ENCODE measurements around the gene HCN3. TPM values are rescaled to one million over a fixed set of nuclear protein-coding genes. Genes with fewer than 3 reads are reported as not detected.
A peak's percentile ranks its signal among the peaks of the same experiment; 100 is the strongest.

Gene HCN3
- polyA plus RNA-seq, 1 of the 3 experiments (the other 2 are of a cell fraction): 9.7 TPM

- H2AFZ ChIP-seq (ENCODE audit: low read depth): peak overlapping the region; percentile 36; the same call in 1 of the 2 replicates
- H3K36me3 ChIP-seq (replicated peaks in 1 of 2; ENCODE audit: control insufficient read depth in 1 of 2, insufficient read depth in 2 of 2, low read length in 1 of 2): peaks cover 3 to 14% of the 10 kb centered on the region in 2 experiments
- no peaks in the 10 kb centered on the region for H3K27me3 ChIP-seq (ENCODE audit: insufficient read depth)
- H3K4me2 ChIP-seq: peak overlapping the region; percentile 85
- peaks cover 0 to 10% of the 10 kb centered on the region in 2 experiments; a peak in 1 of 4 replicates for H3K4me1 ChIP-seq (ENCODE audit: control insufficient read depth in 1 of 2, insufficient read depth in 2 of 2, low read depth in 1 of 2, low read length in 1 of 2)
- no peaks in the 10 kb centered on the region for H3K9me3 ChIP-seq
- ChIA-PET POLR2A (interaction anchor here (1.7 kb wide), 1 partner anchor 11 kb away, joined by 7 read pairs; the partner anchor contains the start of gene RUSC1), CTCF (interaction anchor here (0.8 to 3.4 kb wide), 4 partner anchors 12 to 59 kb away, joined by 3 to 19 read pairs (median 6); partner anchors contain the start of gene CLK2)
- peak overlapping the region; percentile 77 to 92 for H3K27ac ChIP-seq (ENCODE audit: low read depth in 2 of 2, low read length in 1 of 2)
- 7% methylated on average over 6 of the region's 11 CpGs for WGBS (ENCODE audit: low lambda C conversion rate)
- TF ChIP-seq NFIC (IDR thresholded peaks at IDR 0.05; ENCODE audit: borderline replicate concordance) (0 out of 2 replicates have a peak, but pooled peaks have one; percentile 14), RXRA (IDR thresholded peaks at IDR 0.05; ENCODE audit: borderline replicate concordance, low read depth) (no peak), TCF12 (IDR thresholded peaks at IDR 0.05) (no peak), USF2 (IDR thresholded peaks at IDR 0.05; ENCODE audit: borderline replicate concordance, low read depth, low read length) (no peak), YY1 (IDR thresholded peaks at IDR 0.05; ENCODE audit: low read depth) (peak; percentile 67; the same call in 1 of the 2 replicates)
- H3F3A ChIP-seq (replicated peaks; ENCODE audit: insufficient read depth): peaks cover 12% of the 10 kb centered on the region
- H3K4me3 ChIP-seq (ENCODE audit: low read depth in 2 of 2, low read length in 1 of 2): peak overlapping the region; percentile 74 to 76
- H4K20me1 ChIP-seq (ENCODE audit: insufficient read depth): no peaks in the 10 kb centered on the region
- DNase-seq: peak; percentile 48
- no peaks in the 10 kb centered on the region for H3K9me2 ChIP-seq
- peaks cover 30% of the 10 kb centered on the region for H3K79me2 ChIP-seq (ENCODE audit: insufficient read depth)
- peak overlapping the region; percentile 84 for H3K9ac ChIP-seq
Observed at GRCh38 chr1:155309423-155310021, 32.3 kb downstream of the HCN3 start.

- TF ChIP-seq RCOR1 (IDR thresholded peaks at IDR 0.05; ENCODE audit: low read length): no peak
- TF ChIP-seq NRF1 (IDR thresholded peaks at IDR 0.05; ENCODE audit: low read depth, low read length): no peak
- no peak for TF ChIP-seq RXRA (IDR thresholded peaks at IDR 0.05; ENCODE audit: borderline replicate concordance, low read depth)
- no peak for TF ChIP-seq USF1 (IDR thresholded peaks at IDR 0.05; ENCODE audit: borderline replicate concordance, low read depth)
- TF ChIP-seq IRF3 (IDR thresholded peaks at IDR 0.05; ENCODE audit: low read depth, low read length): no peak
- no peak for TF ChIP-seq TAF1 (IDR thresholded peaks at IDR 0.05; ENCODE audit: borderline replicate concordance, low read depth, low read length)
- TF ChIP-seq GABPA (IDR thresholded peaks at IDR 0.05; ENCODE audit: low read depth): no peak
- no peak for TF ChIP-seq REST (IDR thresholded peaks at IDR 0.05; ENCODE audit: low read depth, low read length)
- peaks cover 0 to 10% of the 10 kb centered on the region in 2 experiments; a peak in 1 of 4 replicates for H3K4me1 ChIP-seq (ENCODE audit: control insufficient read depth in 1 of 2, insufficient read depth in 2 of 2, low read depth in 1 of 2, low read length in 1 of 2)
- peaks cover 7 to 19% of the 10 kb centered on the region in 2 experiments for H3K36me3 ChIP-seq (replicated peaks in 1 of 2; ENCODE audit: control insufficient read depth in 1 of 2, insufficient read depth in 2 of 2, low read length in 1 of 2)
- ChIA-PET POLR2A (no interaction called here), CTCF (interaction anchor here (0.9 to 3.4 kb wide), 4 partner anchors 9 to 191 kb away, joined by 3 to 19 read pairs (median 4); no protein-coding TSS in a partner anchor)
- no peak overlapping the region for H3K9ac ChIP-seq
- H3K9me2 ChIP-seq: no peaks in the 10 kb centered on the region
- H4K20me1 ChIP-seq (ENCODE audit: insufficient read depth): no peaks in the 10 kb centered on the region
- H3K4me2 ChIP-seq: no peak overlapping the region
- H3K79me2 ChIP-seq (ENCODE audit: insufficient read depth): peaks cover 30% of the 10 kb centered on the region
- H2AFZ ChIP-seq (ENCODE audit: low read depth): no peak overlapping the region
- peaks cover 16% of the 10 kb centered on the region for H3F3A ChIP-seq (replicated peaks; ENCODE audit: insufficient read depth)
- H3K9me3 ChIP-seq: no peaks in the 10 kb centered on the region
- DNase-seq: no peak
- no peaks in the 10 kb centered on the region for H3K27me3 ChIP-seq (ENCODE audit: insufficient read depth)
- WGBS (ENCODE audit: low lambda C conversion rate): 89% methylated on average over 8 of the region's 8 CpGs
- H3K4me3 ChIP-seq (ENCODE audit: low read depth in 2 of 2, low read length in 1 of 2): no peak overlapping the region
- H3K27ac ChIP-seq (ENCODE audit: low read depth in 2 of 2, low read length in 1 of 2): no peak overlapping the region
Observed at GRCh38 chr1:155313261-155313660, 36.0 kb downstream of the HCN3 start.
